H1 (cell line): Measurements from ENCODE around the gene TCP11. TPM values are rescaled to one million over a fixed set of nuclear protein-coding genes. Genes with fewer than 3 reads are reported as not detected.

Source experiments
- CTCF ChIA-PET: fragments of 300-600 bp; sonication (Branson Sonifier 250); formaldehyde crosslinking; loops from one replicate; lab custom pipeline; 2021; ENCODE audit not compliant: partially characterized antibody; lab: Charles Lee
- POLR2A ChIA-PET: fragments of 300-600 bp; sonication (Branson Sonifier 250); formaldehyde crosslinking; loops from one replicate; lab custom pipeline; 2021; ENCODE audit warnings: inconsistent platforms; ENCODE audit not compliant: partially characterized antibody; lab: Charles Lee
- DNase-seq, 2 experiments: peaks; one replicate each; pipeline versions ENCODE4 v3.0.0 to v3.0.0-alpha.2; 2010 to 2022; ENCODE audit warnings: low spot score in 2 of 2, low read depth in 1 of 2, mixed read lengths in 1 of 2
- FAIRE-seq: peaks from 2 replicates; lab custom pipeline; 2011; peaks lifted over from hg19 to GRCh38; lab: Jason Lieb, UNC
- H2AFZ ChIP-seq: 2 replicates; pipeline ENCODE4 v1.8.1; 2012; ENCODE audit warnings: low read length, inconsistent platforms
- H2AK5ac ChIP-seq: 2 replicates; pipeline ENCODE4 v1.6.1; 2013; ENCODE audit warnings: low read depth, low read length
- H2BK120ac ChIP-seq: replicated peaks from 2 replicates; pipeline ENCODE3; 2013; ENCODE audit warnings: low read depth, low read length, inconsistent platforms
- H2BK12ac ChIP-seq: 2 replicates; pipeline ENCODE4 v1.6.1; 2013; ENCODE audit warnings: low read depth, low read length
- H2BK15ac ChIP-seq: 2 replicates; pipeline ENCODE4 v1.6.1; 2013; ENCODE audit warnings: low read length
- H2BK20ac ChIP-seq: 2 replicates; pipeline ENCODE4 v1.6.1; 2013; ENCODE audit warnings: low read length
- H2BK5ac ChIP-seq: 2 replicates; pipeline ENCODE4 v1.6.1; 2013; ENCODE audit warnings: low read depth, low read length
- H3K14ac ChIP-seq: 2 replicates; pipeline ENCODE4 v1.6.1; 2013; ENCODE audit warnings: inconsistent platforms; ENCODE audit not compliant: insufficient read length
- H3K18ac ChIP-seq: 2 replicates; pipeline ENCODE4 v1.6.1; 2013; ENCODE audit warnings: low read length; ENCODE audit errors: extremely low read depth
- H3K23ac ChIP-seq: 2 replicates; pipeline ENCODE4 v1.6.1; 2013; ENCODE audit warnings: inconsistent platforms; ENCODE audit not compliant: insufficient read length
- H3K23me2 ChIP-seq: 2 replicates; pipeline ENCODE4 v1.6.1; 2013; ENCODE audit warnings: low read depth, low read length
- H3K27ac ChIP-seq: 2 replicates; pipeline ENCODE4 v1.6.1; 2011; ENCODE audit warnings: low read depth, low read length, inconsistent platforms
- H3K27me3 ChIP-seq, 4 experiments: replicated peaks in 1 of 4; 1 replicate in 1 of 4; 2 replicates in 3 of 4; pipeline versions ENCODE4 v1.6.1 to v1.8.1; 2011 to 2013; ENCODE audit warnings: low read length in 3 of 4, mild to moderate bottlenecking in 3 of 4, inconsistent platforms in 2 of 4, mixed read lengths in 2 of 4, moderate library complexity in 1 of 4; ENCODE audit not compliant: control insufficient read depth in 3 of 4, insufficient read depth in 3 of 4; ENCODE audit errors: extremely low read depth in 1 of 4
- H3K36me3 ChIP-seq, 4 experiments: 2 replicates each; pipeline versions ENCODE4 v1.6.1 to v1.8.1; 2011 to 2013; ENCODE audit warnings: mild to moderate bottlenecking in 4 of 4, low read length in 3 of 4, moderate library complexity in 2 of 4, control low read depth in 1 of 4, inconsistent platforms in 1 of 4; ENCODE audit not compliant: insufficient read depth in 4 of 4, control insufficient read depth in 2 of 4
- H3K4ac ChIP-seq: replicated peaks from 2 replicates; pipeline ENCODE3; 2013; ENCODE audit warnings: low read length, low read depth, mixed read lengths, inconsistent platforms; ENCODE audit not compliant: insufficient read length
- H3K4me1 ChIP-seq, 4 experiments: replicated peaks in 1 of 4; 1 replicate in 1 of 4; 2 replicates in 3 of 4; pipeline versions ENCODE4 v1.6.1 to v1.8.1; 2011 to 2013; ENCODE audit warnings: low read length in 3 of 4, inconsistent platforms in 2 of 4, mixed read lengths in 1 of 4; ENCODE audit not compliant: insufficient read depth in 4 of 4, control insufficient read depth in 3 of 4
- H3K4me2 ChIP-seq, 2 experiments: 2 replicates each; pipeline versions ENCODE4 v1.6.1 to v1.8.1; 2011 to 2013; ENCODE audit warnings: low read depth in 2 of 2, low read length in 2 of 2, control low read depth in 1 of 2, inconsistent platforms in 1 of 2, mild to moderate bottlenecking in 1 of 2; ENCODE audit not compliant: insufficient read depth in 1 of 2
- H3K4me3 ChIP-seq, 4 experiments: fragments of 200-600, 300-600 bp in 1 of 4; sonication (generic), shearing (Covaris generic), sonication (Bioruptor Twin) in 1 of 4; 2 replicates each; pipeline versions ENCODE4 v1.5.1 to v1.8.1; 2011 to 2016; ENCODE audit warnings: low read length in 4 of 4, low read depth in 3 of 4, control low read depth in 2 of 4, inconsistent platforms in 2 of 4, mild to moderate bottlenecking in 2 of 4, mixed read lengths in 1 of 4, moderate library complexity in 1 of 4; ENCODE audit not compliant: insufficient read depth in 2 of 4; ENCODE audit errors: extremely low read depth in 1 of 4
- H3K56ac ChIP-seq: replicated peaks from 2 replicates; pipeline ENCODE3; 2013; ENCODE audit warnings: low read depth, mild to moderate bottlenecking, mixed read lengths, low read length, inconsistent platforms; ENCODE audit not compliant: insufficient read length
- H3K79me1 ChIP-seq: 2 replicates; pipeline ENCODE4 v1.6.1; 2013; ENCODE audit warnings: low read depth, low read length, control low read depth
- H3K79me2 ChIP-seq, 2 experiments: 2 replicates each; pipeline versions ENCODE4 v1.6.1 to v1.8.1; 2012 to 2013; ENCODE audit warnings: low read length in 2 of 2, mild to moderate bottlenecking in 2 of 2, inconsistent platforms in 1 of 2; ENCODE audit not compliant: insufficient read depth in 2 of 2, control insufficient read depth in 1 of 2
- H3K9ac ChIP-seq, 4 experiments: replicated peaks in 1 of 4; 1 replicate in 1 of 4; 2 replicates in 3 of 4; pipeline versions ENCODE4 v1.6.1 to v1.8.1; 2011 to 2013; ENCODE audit warnings: low read depth in 3 of 4, low read length in 3 of 4, control low read depth in 2 of 4, mild to moderate bottlenecking in 2 of 4, moderate library complexity in 2 of 4, inconsistent platforms in 1 of 4; ENCODE audit errors: extremely low read depth in 1 of 4
- H3K9me3 ChIP-seq, 2 experiments: 2 replicates each; pipeline versions ENCODE4 v1.6.1 to v1.8.1; 2012 to 2013; ENCODE audit warnings: mild to moderate bottlenecking in 2 of 2, moderate library complexity in 2 of 2, control low read depth in 1 of 2, inconsistent platforms in 1 of 2, low read depth in 1 of 2, low read length in 1 of 2, mixed read lengths in 1 of 2; ENCODE audit not compliant: insufficient read depth in 2 of 2
- H4K20me1 ChIP-seq, 2 experiments: replicated peaks in 1 of 2; 2 replicates each; pipeline versions ENCODE3 to v1.8.1; 2011 to 2013; ENCODE audit warnings: inconsistent platforms in 2 of 2, low read length in 2 of 2, mild to moderate bottlenecking in 1 of 2; ENCODE audit not compliant: insufficient read depth in 2 of 2, control insufficient read depth in 1 of 2
- H4K5ac ChIP-seq: 2 replicates; pipeline ENCODE4 v1.6.1; 2013; ENCODE audit warnings: low read length, low read depth, mixed read lengths, inconsistent platforms; ENCODE audit not compliant: insufficient read length
- H4K8ac ChIP-seq: 2 replicates; pipeline ENCODE4 v1.8.0; 2013; ENCODE audit warnings: mild to moderate bottlenecking, moderate library complexity, low read length, inconsistent platforms; ENCODE audit not compliant: insufficient read depth; ENCODE audit errors: extremely low read depth
- H4K91ac ChIP-seq: replicated peaks from 2 replicates; pipeline ENCODE3; 2013; ENCODE audit warnings: low read length, mixed read lengths, inconsistent platforms; ENCODE audit not compliant: insufficient read length
- NANOG ChIP-seq: IDR thresholded peaks from 2 replicates; pipeline ENCODE4 v1.6.1; 2011; ENCODE audit warnings: low read length, low read depth, mild to moderate bottlenecking, inconsistent platforms; ENCODE audit not compliant: insufficient read depth, poor library complexity, severe bottlenecking
- SIN3A ChIP-seq, 2 experiments: IDR thresholded peaks in 1 of 2; conservative IDR thresholded peaks in 1 of 2; 2 replicates each; pipeline ENCODE4 v1.6.1; 2011 to 2012; ENCODE audit warnings: low read length in 2 of 2, improper control_type of control experiment in 1 of 2, low read depth in 1 of 2, mild to moderate bottlenecking in 1 of 2
- WGBS, 2 experiments: shearing (Covaris generic) in 1 of 2; methylation state at CpG; one replicate each; pipeline versions ENCODE4 v1.1.6 to v1.1.7; 2013 to 2015; ENCODE audit warnings: low lambda C conversion rate in 2 of 2, mixed read lengths in 2 of 2, inconsistent platforms in 1 of 2, low coverage in 1 of 2, missing lambda C conversion rate in 1 of 2; ENCODE audit not compliant: insufficient replicate concordance in 2 of 2, insufficient coverage in 1 of 2, insufficient read length in 1 of 2; ENCODE audit errors: extremely low coverage in 1 of 2, missing lambda C conversion rate in 1 of 2; 5-methylcytosine and 5-hydroxymethylcytosine counted together
- polyA plus RNA-seq, 7 experiments: library from polyadenylated mRNA; depleted of rRNA in 3 of 7; stranded (reverse) in 5 of 7; unstranded in 2 of 7; fragments of >200 nt in 5 of 7; fragments of 200-250 nt in 2 of 7; gene quantifications; 1 replicate in 5 of 7; 2 replicates in 1 of 7; 4 replicates in 1 of 7; pipeline versions ENCODE4 v1.2.1 to v1.2.3, GENCODE V29; 2011 to 2013; ENCODE audit warnings: missing spikeins in 2 of 7, mixed read lengths in 2 of 7
- total RNA-seq: library from RNA; stranded (reverse); fragmentation: NEBNext Ultra II Directional; extraction: Animal tissue kit (Norgen Biotek cat#: 25700); gene quantifications from 2 replicates; pipeline ENCODE4 v1.2.1, GENCODE V29; 2021
- TF ChIP-seq, protein P1 (sequence below): IDR thresholded peaks from 2 replicates; pipeline ENCODE4 v1.6.1; 2011; ENCODE audit warnings: low read depth, mild to moderate bottlenecking, low read length; ENCODE audit not compliant: insufficient read depth

Gene TCP11
- total and polyA plus RNA-seq, 2 of the 8 experiments (the other 6 are each of a cell fraction or from before 2014, with no cell fraction given) = 0.11 TPM; not detected in 1

DNA sequence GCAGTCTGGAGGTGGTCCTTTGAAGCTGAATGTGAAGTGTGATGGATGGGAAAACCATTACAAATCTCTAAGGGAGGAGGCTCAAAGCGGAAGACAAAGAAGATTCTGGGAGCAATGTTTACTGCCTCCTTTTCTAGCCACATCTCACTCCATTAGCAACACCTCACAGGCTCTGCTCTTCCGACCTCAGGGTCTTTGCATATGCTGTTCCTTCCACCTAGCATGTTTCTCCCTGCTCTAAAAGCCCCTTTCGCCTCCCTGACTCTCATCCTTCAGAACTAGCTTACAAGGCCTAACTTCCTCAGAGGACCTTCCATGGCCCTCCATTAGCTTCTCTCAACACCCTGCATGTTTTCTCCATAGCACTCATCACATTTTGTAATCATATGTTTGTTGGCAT lies 4.6 kb upstream of the TCP11 start:
- Histone ChIP-seq H3K9me3 (no peaks in the 10 kb centered on the region; a peak in 1 of 4 replicates), H2AK5ac (no peak overlapping the region), H3K23me2 (no peaks in the 10 kb centered on the region; the same call in 1 of the 2 replicates), H2AFZ (no peak overlapping the region), H4K8ac (no peak overlapping the region), H3K4me2 (no peak overlapping the region), H3K4me3 (no peak overlapping the region), H3K27ac (no peak overlapping the region), H3K18ac (no peak overlapping the region), H3K9ac (no peak overlapping the region), H3K36me3 (no peaks in the 10 kb centered on the region), H3K14ac (no peak overlapping the region), H3K79me1 (no peaks in the 10 kb centered on the region), H3K4me1 (peaks cover 0 to 11% (median 8%) of the 10 kb centered on the region in 4 experiments; a peak in 5 of 7 replicates), H2BK20ac (no peak overlapping the region), H2BK15ac (no peak overlapping the region), H2BK12ac (no peak overlapping the region), H2BK5ac (no peak overlapping the region), H3K23ac (no peak overlapping the region), H3K56ac (no peak overlapping the region), H4K20me1 (no peaks in the 10 kb centered on the region), H4K5ac (no peak overlapping the region), H3K4ac (no peak overlapping the region), H2BK120ac (no peak overlapping the region), H3K79me2 (no peaks in the 10 kb centered on the region), H3K27me3 (peaks cover 0 to 22% (median 17%) of the 10 kb centered on the region in 4 experiments; a peak in 6 of 7 replicates), H4K91ac (no peak overlapping the region)
- 77% methylated on average over 3 of the region's 3 CpGs; no CpG with 5 or more reads in 1 of the 2 experiments for WGBS, 2 experiments
- POLR2A ChIA-PET = interaction anchor here (0.8 kb wide), 1 partner anchor 24 kb away, joined by 3 read pairs; no protein-coding TSS in a partner anchor
- FAIRE-seq (no peak), DNase-seq (no peak)
- no peak for TF ChIP-seq NANOG
- no peak for TF ChIP-seq SIN3A (conservative IDR thresholded peaks at IDR 0.05 in 1 of 2, IDR thresholded peaks at IDR 0.05 in 1 of 2; ENCODE audit: low read depth in 1 of 2, low read length in 2 of 2)
- TF ChIP-seq, protein P1, sequence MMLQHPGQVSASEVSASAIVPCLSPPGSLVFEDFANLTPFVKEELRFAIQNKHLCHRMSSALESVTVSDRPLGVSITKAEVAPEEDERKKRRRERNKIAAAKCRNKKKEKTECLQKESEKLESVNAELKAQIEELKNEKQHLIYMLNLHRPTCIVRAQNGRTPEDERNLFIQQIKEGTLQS = no peak
- CTCF ChIA-PET = interaction anchor here (1.0 to 7.3 kb wide), 16 partner anchors 8 to 258 kb away, joined by 3 to 118 read pairs (median 6); partner anchors contain the start of gene TAF11
